GM19438 (cell line): ENCODE data around the gene ADRB1.

ENCODE experiments used
- ATAC-seq: cut with Tn5 transposase; IDR thresholded peaks from one replicate; pipeline ENCODE4 v1.9.1; 2021; ENCODE audit warnings: low read depth; ENCODE audit not compliant: unreplicated experiment

ADRB1 gene

DNA sequence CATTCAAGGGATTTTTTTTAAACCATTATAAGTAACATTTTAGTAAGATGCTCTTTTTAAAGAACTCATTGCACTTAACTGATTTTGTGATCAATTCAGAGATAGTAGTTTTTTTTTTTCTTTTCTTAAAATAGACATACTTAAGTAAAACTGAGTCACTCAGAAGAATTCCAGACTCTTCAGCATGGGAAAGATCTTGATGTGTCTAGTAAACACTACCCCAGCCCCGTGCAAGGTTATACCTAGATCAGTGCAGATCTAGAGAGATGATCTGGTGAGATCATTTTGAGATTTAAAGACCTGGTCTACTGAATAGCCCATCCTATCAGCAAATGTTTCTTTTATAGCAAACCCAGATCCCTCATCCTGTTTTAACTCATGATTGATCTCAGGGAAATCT, 8.6 kb downstream of the ADRB1 start:
- ATAC-seq: no peak

DNA sequence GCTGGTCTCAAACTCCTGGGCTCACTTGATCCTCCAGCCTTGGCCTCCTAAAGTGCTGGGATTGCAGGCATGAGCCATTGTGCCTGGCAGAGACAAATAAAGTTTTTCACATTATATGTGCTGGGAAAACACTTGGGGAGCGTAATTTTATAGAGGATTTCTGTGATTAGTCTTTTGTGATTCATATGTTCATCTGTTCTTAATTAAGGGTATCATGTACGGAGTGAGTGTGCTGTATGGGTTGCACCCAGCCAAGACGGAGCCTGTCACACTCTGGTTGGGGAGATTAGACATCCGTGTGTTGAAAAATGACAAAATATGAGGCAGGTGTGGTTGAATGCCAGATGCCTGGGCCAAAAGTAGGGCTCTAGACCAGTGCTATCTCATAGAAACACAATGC, 10.3 kb downstream of the ADRB1 start:
- ATAC-seq: no peak

DNA sequence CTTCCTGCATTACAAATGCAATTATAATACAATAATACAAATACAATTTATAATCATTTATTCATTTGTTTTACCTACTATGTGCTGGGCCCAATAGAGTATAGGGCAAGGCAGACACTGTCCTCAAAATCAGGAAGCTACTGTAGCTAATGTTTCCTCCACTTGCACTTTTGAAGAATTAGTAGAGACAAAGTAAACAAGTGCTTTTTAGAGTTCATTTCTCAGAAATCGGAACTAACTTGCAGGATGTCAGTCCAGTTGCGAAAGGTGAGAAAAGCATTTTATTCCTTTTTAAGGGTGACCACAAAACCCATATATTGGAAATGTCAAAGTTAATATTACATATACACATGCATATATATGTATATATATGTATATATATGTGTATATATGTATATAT, 14.2 kb downstream of the ADRB1 start:
- no peak for ATAC-seq

DNA sequence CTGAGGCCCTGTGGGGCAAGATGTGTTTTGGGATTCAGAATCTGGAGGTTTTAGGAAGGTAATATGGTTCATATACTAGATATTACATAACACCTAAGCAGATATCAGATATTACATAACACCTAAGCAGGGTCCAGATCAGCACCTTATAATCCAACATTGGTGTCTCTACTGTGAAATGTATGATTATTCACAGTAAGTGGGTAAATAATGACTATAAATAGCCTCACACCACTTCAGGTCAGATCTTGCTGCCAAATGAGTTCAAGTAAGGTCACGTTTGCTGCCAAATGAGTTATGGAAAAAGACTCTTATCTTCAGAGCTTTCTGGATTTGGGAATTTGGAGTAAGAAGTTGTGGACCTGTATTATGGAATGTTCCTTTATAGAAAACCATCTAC, 14.6 kb downstream of the ADRB1 start:
- ATAC-seq: no peak

DNA sequence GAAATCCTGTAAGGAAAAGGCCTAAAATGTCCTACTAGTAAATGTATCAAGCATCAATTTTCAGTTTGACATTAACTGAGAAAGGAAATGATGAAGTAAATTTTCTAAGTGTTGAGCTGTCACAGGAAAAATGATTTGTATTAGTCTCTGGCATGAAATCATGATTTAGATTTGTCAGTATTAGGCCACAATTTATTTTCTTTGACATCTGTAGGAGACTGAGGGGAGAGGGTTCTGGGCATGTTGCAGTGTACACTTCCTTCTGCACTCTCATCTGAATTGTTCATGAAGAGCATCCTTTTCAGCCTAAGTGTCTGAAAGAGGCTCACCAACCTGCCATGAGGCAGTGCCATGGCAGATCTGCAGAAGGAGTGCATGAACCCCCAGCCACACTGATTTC, 15.9 kb downstream of the ADRB1 start:
- ATAC-seq: no peak

DNA sequence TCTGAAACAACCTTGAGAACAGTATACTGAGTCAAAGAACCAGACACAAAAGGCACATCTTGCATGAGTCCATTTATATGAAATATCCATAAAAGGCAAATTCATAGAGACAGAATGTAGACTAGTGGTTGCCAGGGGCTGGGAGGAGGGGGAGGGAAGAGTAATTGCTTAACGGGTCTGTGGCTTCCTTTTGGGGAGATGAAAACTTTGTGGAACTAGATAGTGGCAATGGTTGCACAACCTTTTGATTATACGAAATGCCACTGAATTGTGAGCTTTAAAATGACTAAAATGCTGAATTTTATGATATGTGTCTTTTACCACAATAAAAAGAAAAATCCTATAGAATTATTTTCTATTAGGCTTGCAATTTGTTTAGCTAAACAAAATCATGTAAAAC, 16.8 kb downstream of the ADRB1 start:
- ATAC-seq: no peak

DNA sequence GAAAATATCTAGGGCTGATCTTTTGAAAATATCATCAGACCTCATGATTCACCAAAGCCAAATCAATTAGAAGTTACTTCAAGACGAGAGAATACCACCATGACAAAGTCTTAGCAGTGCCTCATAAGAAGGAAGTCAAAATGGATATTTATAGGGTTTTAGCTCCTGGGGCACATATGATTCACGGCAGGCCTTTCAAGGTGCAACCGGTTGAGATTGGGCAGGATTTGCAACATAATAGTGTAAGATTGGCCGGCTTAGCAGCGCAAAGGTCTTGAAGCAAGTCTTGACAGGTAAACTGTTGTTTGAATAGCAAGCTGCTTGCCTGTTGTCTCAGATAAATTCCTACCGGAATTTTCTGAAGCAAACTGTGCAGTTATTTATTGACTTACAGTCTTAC, 17.5 kb downstream of the ADRB1 start:
- no peak for ATAC-seq

DNA sequence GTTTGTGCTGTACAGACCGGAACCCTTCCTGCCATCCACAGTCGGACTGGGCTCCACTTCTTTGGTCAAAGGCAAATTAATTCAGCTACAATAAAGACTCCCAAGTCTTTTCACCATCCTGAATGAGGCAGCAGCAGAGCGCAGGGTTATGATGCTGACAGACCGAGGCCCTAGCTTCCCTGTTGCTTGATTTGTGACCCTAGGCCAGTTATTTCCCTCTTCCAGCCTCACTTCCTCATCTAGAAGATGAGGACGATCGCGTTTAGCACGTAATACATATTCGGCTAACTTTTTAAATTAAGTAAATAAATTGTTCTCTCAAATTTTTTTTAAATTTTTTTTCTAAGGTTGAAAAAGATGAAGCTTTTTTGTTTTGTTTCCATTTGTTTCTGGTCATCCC, 18.1 kb downstream of the ADRB1 start:
- ATAC-seq: no peak

DNA sequence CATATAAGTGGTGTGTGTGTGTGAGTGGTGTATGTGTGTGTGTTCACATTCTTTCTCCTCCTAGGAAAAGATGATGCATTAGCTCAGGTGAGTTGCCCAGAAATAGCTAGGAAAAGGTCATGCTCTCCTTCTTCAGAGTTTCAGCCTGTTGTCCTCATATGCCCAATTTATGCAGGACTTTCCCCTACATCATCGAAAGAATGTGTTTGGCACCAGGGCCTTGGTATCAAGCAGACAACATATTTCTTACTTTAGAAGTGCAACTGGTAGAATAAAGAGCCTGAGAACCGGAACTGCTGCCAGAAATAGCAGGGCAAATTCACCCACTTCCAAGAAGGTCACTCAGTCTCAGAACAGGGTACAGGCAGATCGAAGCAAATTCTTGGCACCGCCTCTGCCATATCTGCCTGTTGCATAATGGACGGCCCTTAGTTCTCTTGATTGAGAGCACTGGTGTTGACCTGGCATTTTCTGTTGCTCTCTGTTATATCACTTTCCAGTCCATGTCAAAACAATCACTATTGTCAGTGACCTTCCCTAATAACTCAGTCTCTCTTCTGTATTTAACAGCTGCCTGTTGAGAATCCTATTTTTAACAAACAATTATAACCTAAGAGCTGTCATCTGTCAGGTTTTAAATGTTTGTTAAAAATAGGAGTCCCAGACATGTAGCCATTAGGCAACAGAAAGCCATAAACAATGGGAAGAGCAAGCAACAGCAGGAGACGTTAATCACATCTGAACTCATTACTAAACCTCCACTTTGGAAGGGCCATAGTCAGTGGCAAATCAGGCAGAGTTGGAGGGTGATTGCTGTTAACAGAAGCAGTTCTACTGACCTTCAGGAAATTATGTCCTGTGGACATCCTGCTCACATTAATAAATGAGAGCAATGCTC, 20.7 kb downstream of the ADRB1 start:
- ATAC-seq: no peak

DNA sequence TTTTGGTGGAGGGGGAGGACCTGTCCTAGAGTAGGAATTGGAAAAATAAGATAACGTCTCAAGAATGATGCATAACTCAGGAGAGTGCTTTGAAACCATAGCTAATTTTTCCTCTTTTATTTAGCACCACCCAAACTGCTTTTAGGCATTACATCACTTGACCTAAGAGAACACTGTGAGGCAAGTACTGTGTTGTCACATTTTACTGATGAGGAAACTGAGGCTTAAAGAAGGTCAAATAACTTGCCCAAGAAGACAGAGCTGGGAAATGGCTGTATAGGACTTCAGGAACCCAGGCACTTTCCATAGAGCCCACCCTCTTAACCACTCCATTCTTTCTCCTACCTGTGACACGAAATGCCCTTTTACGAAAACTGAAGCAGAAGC, 21.4 kb downstream of the ADRB1 start:
- no peak for ATAC-seq

DNA sequence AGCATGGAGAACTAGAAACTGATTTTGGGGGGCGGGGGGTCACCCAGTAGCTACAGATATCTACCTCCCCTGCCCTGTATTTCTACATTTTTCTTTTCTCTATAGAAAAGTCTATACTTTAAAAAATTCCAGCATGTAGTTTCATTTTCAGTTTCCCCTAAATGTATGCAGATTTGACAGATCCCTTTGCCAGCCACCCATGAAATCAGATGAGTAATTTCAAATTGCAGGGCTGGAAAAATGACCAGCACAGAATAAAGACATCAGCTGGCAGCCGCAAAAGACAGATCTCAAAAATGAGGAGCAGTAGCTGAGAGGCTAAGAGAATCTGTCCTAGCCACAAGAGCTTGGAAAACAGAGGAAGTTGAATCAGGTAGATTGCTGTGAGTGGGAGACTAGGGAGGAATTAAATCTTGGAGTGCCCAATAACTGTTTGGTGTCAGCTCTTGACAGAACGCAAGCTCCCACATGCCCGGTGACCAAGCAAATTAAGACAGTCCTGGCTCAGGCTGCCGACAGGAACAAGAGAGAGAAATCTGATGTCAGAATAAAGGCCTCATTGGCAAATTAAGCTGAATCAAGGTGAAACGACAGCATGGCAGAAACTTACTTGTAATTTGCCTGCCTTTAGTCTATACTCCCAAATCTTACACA, 24.5 kb downstream of the ADRB1 start:
- ATAC-seq: no peak

DNA sequence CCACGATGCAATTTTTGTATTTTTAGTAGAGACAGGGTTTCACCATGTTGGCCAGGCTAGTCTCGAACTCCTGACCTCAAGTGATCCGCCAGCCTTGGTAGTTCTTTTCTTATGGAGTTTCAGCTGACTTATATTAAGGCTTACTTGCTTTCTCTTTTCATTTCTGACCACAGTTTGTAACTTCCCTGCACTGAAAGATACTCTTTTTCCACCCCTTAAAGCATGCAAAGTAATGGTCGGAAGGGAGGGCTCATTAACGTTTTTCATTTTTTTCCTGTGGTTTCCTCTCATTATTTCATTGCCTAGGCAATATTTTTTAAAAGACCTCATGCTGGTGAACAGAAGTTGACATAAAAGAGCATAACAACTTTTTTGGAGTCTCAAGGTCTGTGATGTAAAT, 27.0 kb downstream of the ADRB1 start:
- ATAC-seq: no peak

DNA sequence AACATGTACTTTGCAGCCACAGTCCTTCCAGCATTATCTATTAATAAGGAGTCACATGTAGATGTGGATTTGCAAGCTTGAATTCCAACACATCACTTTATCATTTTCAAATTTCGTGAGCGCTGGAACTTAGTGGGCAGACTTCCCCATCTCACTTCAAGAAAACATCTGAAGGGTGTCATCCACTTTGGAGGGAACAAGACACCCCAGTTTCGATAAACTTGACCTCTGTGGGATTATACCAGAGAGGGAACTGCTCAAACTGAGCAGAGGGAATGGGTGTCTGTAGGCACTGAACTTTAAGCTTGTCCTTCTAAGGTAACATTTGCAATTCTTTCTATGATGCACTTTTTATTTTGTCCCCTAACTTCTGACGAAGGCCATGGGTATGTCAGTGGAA, 27.5 kb downstream of the ADRB1 start:
- ATAC-seq: no peak

DNA sequence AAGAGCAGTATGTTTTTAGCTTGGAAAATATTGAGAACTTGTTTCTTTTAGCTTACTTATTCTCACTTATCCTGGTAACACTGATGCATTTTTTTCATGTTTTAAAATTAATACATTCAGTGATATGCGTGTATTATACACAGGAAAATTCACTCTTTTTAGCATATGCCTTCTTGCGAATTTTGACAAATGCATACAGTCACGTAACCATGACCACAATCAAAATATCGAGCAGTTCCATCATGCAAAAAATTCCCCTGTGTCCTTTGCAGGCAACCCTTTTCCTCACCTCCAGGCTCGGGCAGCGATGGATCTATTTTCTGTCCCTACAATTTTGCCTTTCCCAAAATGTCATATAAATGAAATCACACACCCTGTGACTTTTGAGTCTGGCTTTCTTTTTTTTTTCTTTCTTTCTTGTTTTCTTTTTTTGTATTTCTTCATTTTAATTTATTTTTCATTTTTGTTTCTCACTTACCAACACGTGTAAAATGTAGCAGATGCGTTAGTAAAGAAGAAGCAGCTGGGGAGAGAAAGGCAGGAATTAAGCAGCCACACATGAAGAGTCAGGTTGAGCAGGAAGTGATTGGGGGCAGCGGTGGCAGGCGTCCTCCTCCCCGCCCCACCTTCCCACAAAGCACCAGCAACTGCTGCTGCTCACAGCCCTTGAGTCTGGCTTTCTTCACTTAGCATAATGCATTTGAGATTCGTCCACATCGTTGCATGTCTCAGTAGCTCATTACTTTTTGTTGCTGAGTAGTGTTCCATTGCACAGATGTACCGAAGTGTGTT, 29.9 kb downstream of the ADRB1 start:
- no peak for ATAC-seq

DNA sequence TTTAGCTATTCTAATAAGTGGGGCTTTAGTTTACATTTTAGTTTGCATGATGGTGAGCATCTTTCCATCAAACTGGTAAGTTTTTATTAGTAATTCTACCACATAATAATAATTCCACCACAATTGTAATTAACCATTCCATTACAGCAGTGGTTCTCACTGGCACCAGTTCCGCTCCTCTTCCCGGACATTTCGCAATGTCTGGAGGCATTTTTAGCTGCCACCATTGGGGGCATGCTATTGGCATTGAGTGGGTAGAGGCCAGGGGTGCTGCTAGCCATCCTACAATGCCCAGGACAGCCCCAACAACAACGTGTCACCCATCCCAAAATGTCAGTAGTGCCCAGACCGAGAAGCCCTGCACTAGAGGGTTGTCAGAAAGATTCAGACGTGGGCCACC, 31.4 kb downstream of the ADRB1 start:
- no peak for ATAC-seq

DNA sequence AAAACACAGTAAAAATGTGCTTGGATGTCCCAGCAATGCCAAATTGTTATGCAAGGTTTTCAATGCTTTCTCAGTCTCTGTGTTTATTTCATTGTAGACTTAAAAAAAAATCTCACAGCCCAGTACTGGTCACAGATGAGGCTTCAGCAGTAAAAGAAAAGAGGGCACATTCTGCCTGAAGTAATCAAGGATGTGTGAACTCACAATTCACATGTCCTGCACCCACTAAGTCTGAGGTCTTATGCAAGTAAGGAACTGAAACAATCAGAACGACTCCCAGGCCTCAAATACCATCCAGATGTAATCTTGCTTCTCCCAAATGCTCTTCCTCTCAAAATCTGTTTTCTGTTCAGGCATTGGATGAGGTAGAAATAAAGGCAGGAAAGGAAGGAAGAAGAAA, 33.7 kb downstream of the ADRB1 start:
- ATAC-seq: no peak

DNA sequence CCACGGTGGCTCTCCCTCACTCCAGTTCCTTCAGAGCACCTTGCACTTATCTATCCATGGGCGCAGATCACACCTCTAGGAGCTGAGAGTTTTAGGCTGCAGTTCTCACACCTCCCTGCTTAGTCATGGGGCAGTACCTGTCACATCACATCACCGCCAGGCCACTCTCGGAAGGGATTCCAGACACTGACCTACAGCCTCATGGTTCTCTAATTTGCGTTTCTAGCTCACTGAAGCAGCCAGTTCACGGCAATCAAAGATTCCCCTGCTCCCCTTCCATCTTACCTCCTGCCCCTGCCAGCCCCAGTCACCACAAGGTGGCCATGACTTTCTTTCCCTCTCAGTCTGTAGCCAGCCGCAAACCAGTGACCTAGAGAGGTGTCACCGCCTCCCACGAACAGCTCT, 34.2 kb downstream of the ADRB1 start:
- no peak for ATAC-seq

DNA sequence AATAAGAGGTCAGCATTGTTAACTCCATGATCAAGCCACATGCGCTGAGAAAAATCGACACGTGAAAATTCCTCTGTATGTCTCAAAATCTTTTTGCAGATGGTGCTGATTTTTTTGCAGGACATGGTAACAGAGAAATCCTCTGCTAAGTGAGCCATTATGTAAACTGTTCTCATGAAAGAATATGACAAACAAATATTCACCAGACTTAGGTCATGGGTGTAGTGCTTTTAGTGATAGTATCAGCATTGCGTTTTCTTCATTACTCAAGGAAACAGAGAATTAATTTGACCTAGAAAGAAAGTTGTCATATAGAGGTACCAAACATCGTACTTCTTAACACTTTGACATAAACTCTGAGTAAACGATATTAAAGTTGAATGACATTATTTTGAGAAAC, 34.7 kb downstream of the ADRB1 start:
- ATAC-seq: no peak

DNA sequence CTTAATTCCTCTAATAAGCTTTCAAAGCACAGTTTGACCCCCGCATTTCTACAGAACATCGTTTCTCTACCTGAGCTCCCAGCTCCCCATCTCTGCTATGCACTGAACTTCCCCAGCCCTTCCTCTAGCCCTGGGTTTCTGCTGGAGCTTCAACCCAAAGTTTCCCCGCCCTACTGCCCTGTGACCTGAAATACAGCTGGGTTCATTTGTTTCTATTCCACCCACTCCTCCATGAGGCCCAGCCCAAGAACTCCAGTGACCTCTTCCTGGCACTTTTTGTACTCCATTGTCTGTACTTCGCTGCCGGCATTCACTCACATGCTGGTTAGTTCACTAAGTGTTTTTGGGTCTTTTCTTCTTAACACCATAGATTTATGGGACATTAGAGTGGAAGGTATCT, 35.8 kb downstream of the ADRB1 start:
- no peak for ATAC-seq

DNA sequence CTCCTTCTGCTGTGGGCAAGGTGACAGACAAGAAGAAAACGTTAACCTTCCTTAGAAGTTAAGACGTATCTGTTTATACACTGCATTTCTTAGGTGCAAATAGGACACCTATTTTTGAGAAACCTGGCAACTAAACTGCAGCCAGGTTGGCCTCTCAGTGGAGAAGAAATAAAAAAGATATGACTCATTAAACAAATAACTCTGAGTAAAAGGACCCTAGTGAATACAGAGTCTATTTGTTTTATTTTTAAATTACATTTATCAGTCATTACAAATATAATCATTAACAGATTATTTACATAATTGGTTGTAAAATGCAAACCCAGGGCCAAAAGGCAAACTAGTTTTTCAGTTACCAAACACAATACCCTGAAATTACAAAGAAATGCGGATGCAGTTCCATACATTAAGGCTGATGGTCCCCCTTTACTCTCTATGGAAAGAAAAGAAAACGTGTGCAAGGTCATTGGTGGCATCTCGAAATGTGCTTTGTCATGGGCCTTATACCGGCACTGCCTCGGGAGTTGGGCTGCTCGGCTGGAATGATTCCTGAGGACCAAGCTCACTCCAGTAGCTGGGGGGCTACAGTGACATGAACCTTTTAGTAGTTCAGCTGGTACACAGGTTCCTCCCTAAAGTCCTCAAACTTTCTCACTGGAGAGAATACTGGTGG, 38.4 kb downstream of the ADRB1 start:
- ATAC-seq: no peak

DNA sequence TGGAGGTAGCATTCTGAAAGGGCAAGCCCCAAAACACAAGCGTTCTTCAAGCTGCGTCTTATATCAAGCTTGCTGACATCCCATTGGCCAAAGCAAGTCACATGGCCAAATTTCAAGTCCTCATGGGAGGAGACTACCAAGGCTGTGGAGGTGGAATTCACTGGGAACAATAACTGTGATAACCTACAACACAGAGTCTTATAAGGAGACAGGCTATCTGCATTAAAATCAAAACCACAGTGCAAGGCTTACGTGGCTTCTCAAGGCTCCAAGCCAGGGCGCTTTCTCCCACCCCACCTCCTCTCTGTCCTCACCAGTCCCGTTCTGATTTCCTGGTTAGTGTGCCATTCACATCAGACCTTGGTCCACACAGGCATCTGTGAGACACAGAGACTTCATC, 39.4 kb downstream of the ADRB1 start:
- no peak for ATAC-seq
